HCT116 (cell line): Measurements from ENCODE around the gene ERCC5. TPM values are rescaled to one million over a fixed set of nuclear protein-coding genes. Genes with fewer than 3 reads are reported as not detected.

Experiments
- ATAC-seq: fragments of 200-7000 bp; cut with Tn5 transposase; 2 replicates; pipeline ENCODE4 v1.9.1; 2020; ENCODE audit warnings: mild to moderate bottlenecking, moderate library complexity
- BruUV-seq: library from RNA; stranded (reverse); fragments of 400-500 nt; replicated peaks from 2 replicates; lab custom pipeline; 2021; lab: Mats Ljungman, UMichigan
- CTCF ChIA-PET: fragments of 300-600 bp; sonication (Branson Sonifier 250); formaldehyde crosslinking; loops from one replicate; lab custom pipeline; 2021; ENCODE audit warnings: antibody characterized with exemption; lab: Charles Lee
- POLR2A ChIA-PET: fragments of 300-600, 350-600 bp; sonication (Branson Sonifier 250); formaldehyde crosslinking; loops from one replicate; lab custom pipeline; 2021; ENCODE audit warnings: antibody characterized with exemption; lab: Charles Lee
- RAD21 ChIA-PET, 2 experiments: fragments of 300-600 bp; sonication (Branson Sonifier 250); formaldehyde crosslinking; loops; one replicate each; lab custom pipeline; 2023; ENCODE audit warnings: low total read pairs in 2 of 2; ENCODE audit not compliant: uncharacterized antibody in 2 of 2, unreplicated experiment in 2 of 2, low non-redundant PET in 1 of 2; lab: Charles Lee
- DNase-seq: peaks from one replicate; pipeline ENCODE4 v3.0.0-alpha.2; 2010; ENCODE audit warnings: low read depth, low spot score
- H2AFZ ChIP-seq: fragments of 200-600 bp; shearing (Covaris generic), sonication (generic); 2 replicates; pipeline ENCODE4 v1.6.1; 2017; ENCODE audit warnings: low read depth, mixed run types, mixed read lengths, antibody characterized with exemption, low read length; ENCODE audit not compliant: poor library complexity, severe bottlenecking
- H3K27ac ChIP-seq: 2 replicates; pipeline ENCODE4 v1.5.1; 2012; ENCODE audit warnings: low read depth, low read length
- H3K27me3 ChIP-seq: fragments of 200-600 bp; sonication (generic); 2 replicates; pipeline ENCODE4 v1.6.1; 2016; ENCODE audit warnings: mixed run types, low read length, mixed read lengths; ENCODE audit not compliant: insufficient read depth
- H3K36me3 ChIP-seq, 2 experiments: fragments of 200-500 bp in 1 of 2; fragments of 200-600 bp in 1 of 2; sonication (Bioruptor generic) in 1 of 2; sonication (generic) in 1 of 2; 2 replicates each; pipeline versions ENCODE4 v1.5.1 to v1.6.1; 2014 to 2016; ENCODE audit warnings: low read length in 2 of 2, inconsistent platforms in 1 of 2, mixed read lengths in 1 of 2, mixed run types in 1 of 2; ENCODE audit not compliant: insufficient read depth in 2 of 2, control insufficient read depth in 1 of 2
- H3K4me1 ChIP-seq, 2 experiments: fragments of 200-600 bp in 1 of 2; sonication (generic) in 1 of 2; 2 replicates each; pipeline versions ENCODE4 v1.5.1 to v1.6.1; 2012 to 2017; ENCODE audit warnings: low read length in 2 of 2, inconsistent platforms in 1 of 2, mild to moderate bottlenecking in 1 of 2, mixed read lengths in 1 of 2, mixed run types in 1 of 2, moderate library complexity in 1 of 2; ENCODE audit not compliant: insufficient read depth in 2 of 2, control insufficient read depth in 1 of 2
- H3K4me2 ChIP-seq: fragments of 200-600 bp; sonication (generic); 2 replicates; pipeline ENCODE4 v1.6.1; 2017; ENCODE audit warnings: mixed run types, low read length, mixed read lengths
- H3K4me3 ChIP-seq, 2 experiments: fragments of 200-600 bp in 1 of 2; sonication (generic) in 1 of 2; replicated peaks in 1 of 2; 2 replicates each; pipeline ENCODE4 v1.5.1; 2011 to 2016; ENCODE audit warnings: low read length in 2 of 2, control low read depth in 1 of 2, low read depth in 1 of 2, mild to moderate bottlenecking in 1 of 2, mixed read lengths in 1 of 2, mixed run types in 1 of 2
- H3K79me2 ChIP-seq: fragments of 200-600 bp; sonication (generic); 2 replicates; pipeline ENCODE4 v1.6.1; 2017; ENCODE audit warnings: mild to moderate bottlenecking, mixed run types, low read length, moderate library complexity, mixed read lengths; ENCODE audit not compliant: insufficient read depth
- H3K9ac ChIP-seq: fragments of 200-600 bp; sonication (generic); 2 replicates; pipeline ENCODE4 v1.6.1; 2016; ENCODE audit warnings: low read length, mixed read lengths
- H3K9me2 ChIP-seq: fragments of 200-600 bp; sonication (generic), shearing (Covaris generic); 2 replicates; pipeline ENCODE4 v1.6.1; 2017; ENCODE audit warnings: mixed run types, mild to moderate bottlenecking, moderate library complexity; ENCODE audit not compliant: insufficient read depth
- H3K9me3 ChIP-seq, 2 experiments: fragments of 200-500 bp in 1 of 2; fragments of 200-600 bp in 1 of 2; sonication (Bioruptor generic) in 1 of 2; sonication (generic) in 1 of 2; 2 replicates each; pipeline ENCODE4 v1.6.1; 2014 to 2017; ENCODE audit warnings: low read length in 2 of 2, mixed read lengths in 2 of 2, inconsistent platforms in 1 of 2, low read depth in 1 of 2, mild to moderate bottlenecking in 1 of 2, mixed run types in 1 of 2, moderate library complexity in 1 of 2; ENCODE audit not compliant: control insufficient read depth in 1 of 2, insufficient read depth in 1 of 2
- H4K20me1 ChIP-seq: fragments of 200-600 bp; sonication (generic), shearing (Covaris generic); 2 replicates; pipeline ENCODE4 v1.6.1; 2017; ENCODE audit warnings: mixed run types, mild to moderate bottlenecking, moderate library complexity; ENCODE audit not compliant: insufficient read depth
- CBX3 ChIP-seq: IDR thresholded peaks from 2 replicates; pipeline ENCODE4 v1.6.1; 2012; ENCODE audit warnings: low read depth
- CEBPB ChIP-seq: IDR thresholded peaks from 2 replicates; pipeline ENCODE4 v1.6.1; 2012; ENCODE audit warnings: low read depth
- EGR1 ChIP-seq: IDR thresholded peaks from 2 replicates; pipeline ENCODE4 v1.6.1; 2012; ENCODE audit warnings: low read depth
- EZH2phosphoT487 ChIP-seq: fragments of 200-600 bp; IDR thresholded peaks from 2 replicates; pipeline ENCODE4 v1.6.1; 2018; ENCODE audit warnings: antibody characterized with exemption, borderline replicate concordance
- FOSL1 ChIP-seq: IDR thresholded peaks from 2 replicates; pipeline ENCODE4 v1.6.1; 2012; ENCODE audit warnings: low read depth
- JUND ChIP-seq: IDR thresholded peaks from 2 replicates; pipeline ENCODE4 v1.6.1; 2012
- MAX ChIP-seq: IDR thresholded peaks from 2 replicates; pipeline ENCODE4 v1.6.1; 2012
- REST ChIP-seq: IDR thresholded peaks from 2 replicates; pipeline ENCODE4 v1.6.1; 2012; ENCODE audit warnings: low read depth
- SIN3A ChIP-seq: IDR thresholded peaks from 2 replicates; pipeline ENCODE4 v1.6.1; 2012; ENCODE audit warnings: low read depth
- SRF ChIP-seq: IDR thresholded peaks from 2 replicates; pipeline ENCODE4 v1.6.1; 2012; ENCODE audit warnings: low read depth
- ZNF274 ChIP-seq: fragments of 200-500 bp; sonication (Bioruptor generic); IDR thresholded peaks from 2 replicates; pipeline ENCODE4 v1.6.1; 2014; ENCODE audit warnings: mild to moderate bottlenecking, low read depth, low read length, inconsistent platforms
- intact Hi-C: fragments of 100-400 bp; cut with micrococcal nuclease; formaldehyde crosslinking; loops from 2 replicates; pipeline ENCODE4 v1.10.0; 2022
- total RNA-seq: library from RNA; stranded (reverse); gene quantifications from one replicate; pipeline ENCODE4 v1.2.1, GENCODE V29; 2021; ENCODE audit not compliant: unreplicated experiment
- TF ChIP-seq, protein P1 (sequence below): IDR thresholded peaks from 2 replicates; pipeline ENCODE4 v1.6.1; 2012

ERCC5 gene
- total RNA-seq, 1 experiment from 2014 or later = 25.6 TPM

- no TSS peak for BruUV-seq
- CTCF ChIA-PET = no interaction called here
- Histone ChIP-seq H4K20me1 (no peaks in the 10 kb centered on the region), H3K9me2 (no peaks in the 10 kb centered on the region), H3K79me2 (no peaks in the 10 kb centered on the region), H2AFZ (no peak overlapping the region), H3K27me3 (no peaks in the 10 kb centered on the region), H3K4me1 (no peaks in the 10 kb centered on the region), H3K9me3 (no peaks in the 10 kb centered on the region), H3K9ac (no peak overlapping the region), H3K4me3 (no peak overlapping the region), H3K4me2 (no peak overlapping the region), H3K27ac (no peak overlapping the region), H3K36me3 (no peaks in the 10 kb centered on the region)
- RAD21 ChIA-PET = no interaction called here
- intact Hi-C loops = no loop called here
- TF ChIP-seq JUND (no peak), REST (no peak), FOSL1 (no peak), EZH2phosphoT487 (no peak), CBX3 (no peak), CEBPB (no peak), SIN3A (no peak), ZNF274 (no peak), MAX (no peak), SRF (no peak), EGR1 (no peak)
- TF ChIP-seq, protein P1, sequence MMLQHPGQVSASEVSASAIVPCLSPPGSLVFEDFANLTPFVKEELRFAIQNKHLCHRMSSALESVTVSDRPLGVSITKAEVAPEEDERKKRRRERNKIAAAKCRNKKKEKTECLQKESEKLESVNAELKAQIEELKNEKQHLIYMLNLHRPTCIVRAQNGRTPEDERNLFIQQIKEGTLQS = no peak
- POLR2A ChIA-PET = no interaction called here
- DNase-seq (no peak), ATAC-seq (no peak)
These were observed 58.6 kb downstream of the ERCC5 start for GRCh38 chr13:102904408-102904862.
